Islet of Langerhans (tissue), 1 donor: ENCODE data around the gene LASP1.

ENCODE experiments used
- FAIRE-seq: peaks from one replicate; lab custom pipeline; 2011; peaks lifted over from hg19 to GRCh38; lab: Jason Lieb, UNC

LASP1 gene

GRCh38 chr17:38889745-38890409, 20.0 kb downstream of the LASP1 start:
- FAIRE-seq = no peak

DNA sequence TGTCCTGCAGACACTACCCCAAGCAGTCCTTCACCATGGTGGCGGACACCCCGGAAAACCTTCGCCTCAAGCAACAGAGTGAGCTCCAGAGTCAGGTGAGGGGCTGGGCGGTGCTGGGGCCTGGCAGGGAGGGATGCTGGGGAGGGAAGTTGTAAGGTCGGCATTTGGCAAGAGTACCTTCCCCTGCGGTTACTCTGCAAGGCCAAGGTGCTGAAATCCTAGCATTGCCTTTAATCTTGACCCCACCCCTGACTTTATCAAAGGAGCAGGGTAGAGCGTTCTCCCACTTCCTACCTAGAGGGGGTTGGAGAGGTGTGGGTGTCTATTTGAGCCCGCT, 20.5 kb downstream of the LASP1 start:
- no peak for FAIRE-seq

DNA sequence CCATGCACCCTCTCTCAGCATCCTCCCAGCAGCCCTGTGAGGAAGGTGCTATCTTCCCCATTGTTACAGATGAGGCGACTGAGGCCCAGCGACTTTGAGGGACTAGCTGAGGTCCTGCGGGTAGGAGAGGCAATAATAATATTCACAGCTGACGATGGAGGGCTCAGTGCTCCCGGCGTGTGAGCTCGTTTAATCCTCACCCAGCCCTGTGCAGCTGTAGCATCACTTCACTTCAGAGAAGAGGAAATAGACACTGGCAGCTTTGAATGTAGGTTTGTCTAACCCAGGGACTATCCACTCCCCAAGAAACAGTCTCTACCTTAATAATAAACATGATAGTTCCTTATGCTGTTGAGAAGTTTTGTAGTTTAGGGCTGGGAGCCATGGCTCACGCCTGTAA, 21.6 kb downstream of the LASP1 start:
- no peak for FAIRE-seq

- no peak for FAIRE-seq
Measured at GRCh38 chr17:38892083-38892482, 22.2 kb downstream of the LASP1 start.

DNA sequence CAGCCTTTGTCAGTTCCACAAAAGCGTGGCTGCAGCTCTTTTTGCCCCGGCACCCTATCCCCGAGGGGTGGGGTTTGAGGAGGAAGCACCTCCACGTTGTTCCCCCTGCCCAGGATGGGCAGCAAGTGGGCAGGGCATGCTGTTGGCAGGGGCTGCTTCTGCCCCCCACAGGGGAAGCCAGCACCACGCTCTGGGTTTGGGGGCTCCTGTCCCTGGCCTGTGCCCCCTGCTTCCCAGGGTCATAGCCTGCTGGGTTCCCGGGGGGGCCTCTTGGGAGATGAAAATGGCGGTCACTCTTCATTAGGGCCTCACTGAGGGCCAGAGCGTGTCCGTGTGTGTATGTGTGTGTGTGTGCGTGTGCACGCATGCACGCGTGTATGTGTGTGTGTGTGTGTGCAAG, 22.8 kb downstream of the LASP1 start:
- no peak for FAIRE-seq

DNA sequence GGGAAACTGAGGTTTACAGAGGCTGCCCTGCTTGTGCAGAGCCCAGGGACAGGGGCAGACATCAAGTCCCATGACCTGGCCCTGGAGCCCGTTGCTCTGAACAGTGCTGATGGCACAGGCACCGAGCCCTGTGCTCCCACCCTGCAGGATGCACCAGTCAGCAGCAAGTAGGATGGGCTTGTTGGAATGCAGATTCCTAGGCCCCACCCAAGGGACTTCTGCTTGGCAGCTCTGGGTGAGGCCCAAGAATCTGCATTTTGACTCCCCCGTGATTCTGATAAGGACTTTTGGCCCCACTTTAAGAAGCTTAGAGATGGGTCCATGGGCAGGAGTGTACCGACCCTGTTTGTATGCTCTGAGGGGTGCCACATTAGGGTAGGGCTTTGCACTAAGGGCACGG, 23.3 kb downstream of the LASP1 start:
- FAIRE-seq = no peak

GRCh38 chr17:38893607-38894006, 23.7 kb downstream of the LASP1 start:
- no peak for FAIRE-seq

GRCh38 chr17:38894276-38894675, 24.4 kb downstream of the LASP1 start:
- no peak for FAIRE-seq

GRCh38 chr17:38896346-38896954, 26.6 kb downstream of the LASP1 start:
- FAIRE-seq = no peak

GRCh38 chr17:38897176-38897575, 27.3 kb downstream of the LASP1 start:
- FAIRE-seq = no peak

- no peak for FAIRE-seq
Measured at GRCh38 chr17:38897671-38898290, 27.9 kb downstream of the LASP1 start.

DNA sequence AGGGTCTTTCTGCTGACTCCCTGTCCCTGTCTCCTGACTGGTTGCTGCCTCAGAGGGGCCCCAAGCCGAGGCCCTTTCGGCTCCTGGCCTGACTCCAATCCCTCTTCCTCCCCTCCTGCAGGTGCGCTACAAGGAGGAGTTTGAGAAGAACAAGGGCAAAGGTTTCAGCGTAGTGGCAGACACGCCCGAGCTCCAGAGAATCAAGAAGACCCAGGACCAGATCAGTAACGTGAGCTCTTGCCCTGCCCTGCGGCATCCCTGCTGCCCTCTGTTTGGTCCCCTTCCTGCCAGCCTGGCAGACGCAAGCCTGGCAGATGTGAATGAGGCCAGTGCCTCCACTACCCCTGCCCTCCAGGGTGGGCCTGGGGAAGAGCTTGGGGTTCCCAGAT, 28.4 kb downstream of the LASP1 start:
- FAIRE-seq = no peak

DNA sequence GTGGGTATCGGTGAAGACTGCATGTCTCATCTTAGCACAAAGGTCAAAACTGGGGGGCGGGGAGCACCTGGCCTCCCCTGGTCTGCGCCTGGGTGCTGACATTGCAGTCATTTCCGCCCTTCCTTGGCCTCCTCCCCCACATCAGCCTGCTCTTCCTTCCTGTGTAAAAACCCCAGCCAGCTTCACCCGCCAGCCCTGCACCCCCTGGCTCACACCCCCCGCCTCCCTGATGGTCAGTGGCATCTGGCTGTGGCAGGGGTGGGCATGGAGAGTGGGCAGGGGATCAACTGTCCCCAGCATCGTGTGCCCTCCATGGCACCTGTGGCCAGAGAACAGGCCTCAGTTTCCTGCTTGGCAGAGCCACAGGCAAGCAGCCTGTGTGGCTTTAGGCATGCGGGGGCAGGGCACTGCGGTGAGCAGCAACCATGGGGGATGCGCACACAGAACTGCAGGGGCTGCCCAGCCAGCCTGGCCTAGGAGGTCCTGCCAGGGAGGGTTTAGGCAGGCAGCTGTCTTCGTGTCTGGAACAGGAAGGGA, 29.0 kb downstream of the LASP1 start:
- no peak for FAIRE-seq

- no peak for FAIRE-seq
Measured at GRCh38 chr17:38899421-38899820, 29.6 kb downstream of the LASP1 start.

DNA sequence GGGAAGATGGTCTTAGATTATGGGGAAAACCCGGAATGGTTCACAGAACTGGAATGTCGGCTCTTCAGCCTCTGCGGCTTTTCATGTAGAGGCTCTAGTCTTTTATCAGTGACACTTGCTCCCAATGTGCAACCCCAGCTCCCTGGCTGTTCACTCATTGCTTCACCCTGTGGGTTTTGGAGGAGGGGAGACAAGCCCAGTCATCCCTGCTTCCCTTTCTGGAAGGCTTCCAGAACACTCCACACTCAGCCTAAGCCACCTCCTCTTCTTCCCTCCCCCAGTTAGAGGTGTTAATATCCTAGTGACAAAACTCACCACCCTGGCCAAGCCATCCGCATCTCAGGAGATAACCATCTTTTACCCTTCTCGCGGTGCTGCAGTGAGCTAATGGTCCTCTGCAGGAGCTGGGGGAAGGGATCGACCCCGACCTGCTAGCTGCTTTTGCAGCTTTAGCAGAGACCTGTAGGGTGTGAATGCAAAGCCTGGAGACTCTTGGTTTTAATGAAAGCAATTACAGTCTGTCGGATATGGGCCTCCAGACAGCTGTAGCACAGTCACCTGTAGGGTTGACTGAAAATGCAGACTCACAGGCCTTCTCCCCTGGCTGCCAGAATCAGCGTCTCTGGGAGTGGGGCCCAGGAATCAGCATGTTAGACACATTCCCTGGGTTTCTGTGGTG, 31.3 kb downstream of the LASP1 start:
- no peak for FAIRE-seq

DNA sequence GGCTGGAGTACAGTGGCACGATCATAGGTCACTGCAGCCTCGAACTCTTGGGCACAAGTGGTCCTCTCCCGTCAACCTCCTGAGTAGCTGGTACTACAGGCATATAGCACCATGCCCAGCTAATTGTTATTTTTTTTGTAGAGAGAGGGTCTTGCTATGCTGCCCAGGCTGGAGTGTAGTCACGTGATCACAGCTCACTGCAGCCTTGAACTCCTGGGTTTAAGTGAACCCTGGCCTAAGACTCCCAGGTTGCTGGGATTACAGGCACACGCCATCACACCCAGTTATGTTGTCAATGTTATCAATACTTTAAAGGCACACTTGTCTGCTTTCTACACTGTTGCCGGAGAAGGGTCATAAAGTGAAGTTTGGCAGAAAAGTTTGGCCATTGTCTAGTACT, 33.5 kb downstream of the LASP1 start:
- FAIRE-seq = no peak

- no peak for FAIRE-seq
Measured at GRCh38 chr17:38904892-38905291, 35.0 kb downstream of the LASP1 start.

- no peak for FAIRE-seq
Measured at GRCh38 chr17:38905375-38905774, 35.5 kb downstream of the LASP1 start.

DNA sequence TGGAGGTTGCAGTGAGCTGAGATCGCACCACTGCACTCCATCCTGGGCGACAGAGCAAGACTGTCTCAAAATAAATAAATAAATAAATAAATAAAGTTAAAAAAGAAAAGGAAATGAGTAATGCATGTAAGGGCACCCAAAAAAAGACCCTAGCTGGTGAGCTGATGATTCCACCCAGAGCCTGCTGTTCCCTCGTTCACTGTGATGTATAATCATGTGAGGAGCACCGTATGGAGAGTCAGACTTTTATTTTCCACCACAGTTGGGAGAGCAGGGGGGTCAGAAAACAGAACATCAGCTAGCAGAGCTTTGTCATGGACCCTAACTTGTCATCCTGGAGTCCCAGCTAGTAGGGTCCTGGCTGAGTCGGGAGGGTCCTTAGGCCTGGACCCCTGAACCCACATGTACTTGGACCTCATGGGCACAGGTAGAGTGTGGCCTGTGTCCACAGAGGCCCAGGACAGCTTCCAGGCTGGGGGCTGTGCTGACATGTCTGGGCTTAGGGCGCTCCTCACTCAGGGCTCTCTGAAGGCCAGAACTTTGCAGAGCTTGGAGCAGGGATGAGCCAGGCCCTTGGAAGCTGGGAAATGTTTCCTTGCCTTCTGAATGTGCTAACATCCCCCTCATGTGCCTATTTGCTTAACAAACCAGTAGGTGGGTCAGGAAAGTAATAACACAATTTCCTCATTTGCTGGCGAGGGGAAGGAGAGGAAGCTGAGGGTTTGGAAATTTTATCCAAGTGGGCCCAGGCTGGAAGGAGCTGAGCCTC, 36.8 kb downstream of the LASP1 start:
- no peak for FAIRE-seq

DNA sequence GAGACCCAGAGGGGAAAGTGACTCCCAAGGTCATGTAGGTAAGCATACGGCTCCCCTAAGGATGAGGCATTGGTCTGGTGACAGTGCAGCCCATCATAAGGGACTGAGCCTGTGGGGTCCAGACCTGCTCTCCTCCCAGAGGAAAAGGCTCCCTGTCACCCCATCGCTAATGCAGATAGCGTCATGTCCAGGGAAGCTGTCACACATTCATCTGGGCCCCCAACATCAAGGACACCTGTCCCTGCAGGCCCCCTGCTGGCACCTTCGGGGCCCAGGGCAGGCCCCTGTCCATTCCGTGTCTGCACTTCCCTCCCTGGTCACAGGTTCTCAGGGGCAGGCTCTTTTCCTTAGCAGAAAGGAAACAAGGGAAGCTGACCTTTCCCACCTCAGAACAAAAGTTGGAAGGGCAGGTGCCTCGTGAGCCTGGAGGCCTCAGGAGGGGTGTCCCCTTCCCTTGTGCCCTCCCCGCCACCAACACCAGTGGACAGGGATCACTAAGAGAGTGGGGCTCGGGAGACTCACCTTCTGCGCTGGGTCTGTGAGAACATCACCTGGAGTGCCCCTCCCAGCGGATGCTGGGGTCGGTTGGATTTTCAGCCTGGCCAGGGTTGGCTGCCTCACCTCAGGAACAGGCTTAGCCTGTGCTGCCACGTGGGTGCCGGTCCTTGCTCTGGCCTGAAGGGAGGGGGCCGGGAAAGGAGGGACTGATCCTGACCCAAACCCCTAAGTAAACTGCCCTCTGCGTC, 38.2 kb downstream of the LASP1 start:
- no peak for FAIRE-seq

- FAIRE-seq = no peak
Measured at GRCh38 chr17:38908676-38909181, 38.9 kb downstream of the LASP1 start.

GRCh38 chr17:38910325-38910724, 40.5 kb downstream of the LASP1 start:
- FAIRE-seq = no peak
